ENCODE measurements around the gene REPS2. TPM values are rescaled to one million over a fixed set of nuclear protein-coding genes. Genes with fewer than 3 reads are reported as not detected.

REPS2 gene
- total and polyA plus RNA-seq, 5 donors from 2014 or later, result 0.05 to 0.74 (median 0.52) TPM; not detected in 2

DNA sequence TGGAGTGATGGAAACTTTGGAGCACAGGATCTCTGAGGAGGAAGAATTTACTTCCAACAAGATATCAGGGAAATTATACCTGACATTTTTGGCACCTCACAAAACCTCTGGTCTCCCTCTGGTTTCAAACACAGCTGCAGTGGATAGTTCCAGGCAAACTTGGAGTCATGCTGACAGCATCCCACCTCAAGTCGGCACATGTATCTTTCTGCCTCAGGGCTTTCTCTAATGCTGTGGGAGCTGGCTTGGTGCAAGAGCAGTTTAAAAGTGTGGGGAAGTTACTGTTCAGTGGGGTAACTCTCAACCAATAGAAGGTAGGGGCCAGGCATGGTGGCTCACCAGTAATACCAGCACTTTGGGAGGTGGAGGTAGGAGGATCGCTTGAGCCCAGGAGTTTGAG lies 221.5 kb downstream of the REPS2 start:
- Mint-ChIP-seq H3K27ac (no peak overlapping the region), H3K36me3 (no peaks in the 10 kb centered on the region), H3K4me1 (no peaks in the 10 kb centered on the region), H3K4me3 (no peak overlapping the region), H3K27me3 (no peaks in the 10 kb centered on the region), H3K9me3 (peaks cover 0 to 13% (median 6%) of the 10 kb centered on the region in 7 donors)
- no peak for DNase-seq
- no peaks in the 10 kb centered on the region for H3K36me3 ChIP-seq (ENCODE audit: control insufficient read depth, insufficient read depth, low read length)
- no peak overlapping the region for H3K27ac ChIP-seq (ENCODE audit: insufficient read depth, low read length, poor library complexity, severe bottlenecking)
- H3K4me3 ChIP-seq (ENCODE audit: low read depth, low read length), result no peak overlapping the region
- no peaks in the 10 kb centered on the region for H3K27me3 ChIP-seq (ENCODE audit: control insufficient read depth, insufficient read depth, low read length)
- H3K9me3 ChIP-seq (ENCODE audit: control insufficient read depth in 2 of 2, low read length in 2 of 2), result peaks cover 4 to 5% of the 10 kb centered on the region in 2 experiments
- H3K4me1 ChIP-seq (ENCODE audit: control insufficient read depth, insufficient read depth, low read length, poor library complexity, severe bottlenecking), result no peaks in the 10 kb centered on the region
- no peak for ATAC-seq (ENCODE audit: low read depth in 2 of 2)

DNA sequence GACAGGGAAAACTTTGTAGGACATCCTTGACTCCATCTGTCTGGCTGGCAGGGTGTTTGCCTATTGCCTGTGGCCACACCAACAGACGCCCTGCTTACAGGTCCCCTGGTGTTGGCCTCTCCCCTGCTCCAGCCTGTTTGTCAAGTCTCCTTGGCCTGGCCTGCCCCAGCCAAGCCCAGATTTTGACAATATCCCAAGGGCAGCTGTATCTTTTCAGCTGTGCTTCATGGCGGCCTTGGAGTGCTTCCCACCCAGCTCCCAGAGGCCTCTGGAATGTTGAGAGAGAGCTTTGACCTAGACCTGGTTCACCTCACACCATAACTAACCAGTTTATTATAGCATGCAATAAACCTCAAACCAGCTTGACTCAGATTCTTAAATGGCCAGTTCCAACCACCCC lies 224.5 kb downstream of the REPS2 start:
- Mint-ChIP-seq H3K4me1 (no peaks in the 10 kb centered on the region), H3K36me3 (no peaks in the 10 kb centered on the region), H3K27ac (no peak overlapping the region), H3K9me3 (peaks cover 0 to 3% (median 0%) of the 10 kb centered on the region in 7 donors), H3K27me3 (no peaks in the 10 kb centered on the region), H3K4me3 (no peak overlapping the region)
- Histone ChIP-seq H3K9me3 (ENCODE audit: control insufficient read depth in 2 of 2, low read length in 2 of 2) (no peaks in the 10 kb centered on the region), H3K27ac (ENCODE audit: insufficient read depth, low read length, poor library complexity, severe bottlenecking) (no peak overlapping the region), H3K36me3 (ENCODE audit: control insufficient read depth, insufficient read depth, low read length) (no peaks in the 10 kb centered on the region), H3K4me3 (ENCODE audit: low read depth, low read length) (no peak overlapping the region), H3K27me3 (ENCODE audit: control insufficient read depth, insufficient read depth, low read length) (no peaks in the 10 kb centered on the region), H3K4me1 (ENCODE audit: control insufficient read depth, insufficient read depth, low read length, poor library complexity, severe bottlenecking) (no peaks in the 10 kb centered on the region)
- DNase-seq (no peak), ATAC-seq (ENCODE audit: low read depth in 2 of 2) (no peak)

DNA sequence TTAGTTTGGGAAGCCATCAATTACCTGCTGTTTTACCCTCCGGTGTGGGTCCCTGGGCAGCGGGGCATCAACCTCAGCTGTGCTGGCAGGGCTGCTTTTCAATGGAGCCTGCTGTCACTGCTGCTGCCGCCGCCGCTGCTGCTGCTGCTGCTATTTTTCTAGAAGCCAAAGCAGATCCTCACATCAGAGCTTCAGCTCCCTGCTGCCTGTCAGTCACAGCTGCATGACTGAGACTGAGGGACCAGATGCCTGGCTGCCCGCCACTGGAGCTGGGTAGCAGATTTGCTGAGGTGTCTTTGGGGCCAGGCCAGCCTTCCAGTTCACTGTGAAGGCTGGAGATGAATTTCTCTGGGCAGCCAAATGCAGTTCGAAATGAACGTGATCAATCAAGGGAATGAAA lies 228.2 kb downstream of the REPS2 start:
- H3K4me1 Mint-ChIP-seq, result no peaks in the 10 kb centered on the region
- no peak for DNase-seq
- no peak for ATAC-seq (ENCODE audit: low read depth in 2 of 2)
- H3K9me3 ChIP-seq (ENCODE audit: control insufficient read depth in 2 of 2, low read length in 2 of 2), result no peaks in the 10 kb centered on the region
- H3K4me1 ChIP-seq (ENCODE audit: control insufficient read depth, insufficient read depth, low read length, poor library complexity, severe bottlenecking), result no peaks in the 10 kb centered on the region
- no peaks in the 10 kb centered on the region for H3K27me3 Mint-ChIP-seq
- no peaks in the 10 kb centered on the region for H3K36me3 Mint-ChIP-seq
- no peaks in the 10 kb centered on the region for H3K36me3 ChIP-seq (ENCODE audit: control insufficient read depth, insufficient read depth, low read length)
- no peaks in the 10 kb centered on the region for H3K27me3 ChIP-seq (ENCODE audit: control insufficient read depth, insufficient read depth, low read length)
- H3K4me3 Mint-ChIP-seq, result no peak overlapping the region
- no peak overlapping the region for H3K27ac ChIP-seq (ENCODE audit: insufficient read depth, low read length, poor library complexity, severe bottlenecking)
- H3K27ac Mint-ChIP-seq, result no peak overlapping the region
- H3K4me3 ChIP-seq (ENCODE audit: low read depth, low read length), result no peak overlapping the region
- peaks cover 0 to 2% (median 0%) of the 10 kb centered on the region in 7 donors for H3K9me3 Mint-ChIP-seq

DNA sequence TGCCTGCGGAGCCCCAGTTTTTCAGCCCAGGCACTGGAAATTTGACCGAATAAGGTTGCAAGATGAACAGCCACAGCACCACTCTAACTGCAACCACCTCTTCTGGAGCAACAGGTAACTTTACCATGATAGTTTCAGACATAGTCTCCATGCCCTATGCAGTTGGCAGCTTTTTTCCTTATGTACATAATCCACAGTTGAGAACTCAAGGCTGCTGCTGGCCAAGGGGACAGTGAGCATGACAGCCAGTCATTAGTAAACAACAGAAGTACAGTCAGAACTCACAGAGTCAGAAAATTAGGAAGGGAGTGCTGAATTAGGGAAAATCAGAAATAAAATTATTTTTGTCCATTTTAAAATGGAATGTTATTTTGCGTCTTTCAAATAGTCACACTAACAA lies 235.9 kb downstream of the REPS2 start:
- DNase-seq, result no peak
- H3K4me3 ChIP-seq (ENCODE audit: low read depth, low read length), result no peak overlapping the region
- no peaks in the 10 kb centered on the region for H3K9me3 ChIP-seq (ENCODE audit: control insufficient read depth in 2 of 2, low read length in 2 of 2)
- H3K27ac ChIP-seq (ENCODE audit: insufficient read depth, low read length, poor library complexity, severe bottlenecking), result no peak overlapping the region
- no peaks in the 10 kb centered on the region for H3K4me1 ChIP-seq (ENCODE audit: control insufficient read depth, insufficient read depth, low read length, poor library complexity, severe bottlenecking)
- no peaks in the 10 kb centered on the region for H3K27me3 ChIP-seq (ENCODE audit: control insufficient read depth, insufficient read depth, low read length)
- no peak for ATAC-seq (ENCODE audit: low read depth in 2 of 2)
- no peaks in the 10 kb centered on the region for H3K36me3 ChIP-seq (ENCODE audit: control insufficient read depth, insufficient read depth, low read length)
- Mint-ChIP-seq H3K36me3 (no peaks in the 10 kb centered on the region), H3K27me3 (no peaks in the 10 kb centered on the region), H3K4me1 (no peaks in the 10 kb centered on the region), H3K4me3 (no peak overlapping the region), H3K9me3 (peaks cover 0 to 3% (median 0%) of the 10 kb centered on the region in 7 donors), H3K27ac (no peak overlapping the region)

- H3K4me3 ChIP-seq (ENCODE audit: low read depth, low read length), result no peak overlapping the region
- Mint-ChIP-seq H3K9me3 (peaks cover 0 to 3% (median 0%) of the 10 kb centered on the region in 7 donors), H3K27me3 (no peaks in the 10 kb centered on the region), H3K4me1 (no peaks in the 10 kb centered on the region), H3K36me3 (no peaks in the 10 kb centered on the region), H3K4me3 (no peak overlapping the region), H3K27ac (peak overlapping the region in 1 of 3 donors; percentile 38)
- no peak overlapping the region for H3K27ac ChIP-seq (ENCODE audit: insufficient read depth, low read length, poor library complexity, severe bottlenecking)
- ATAC-seq (ENCODE audit: low read depth in 2 of 2) (no peak), DNase-seq (no peak)
- H3K36me3 ChIP-seq (ENCODE audit: control insufficient read depth, insufficient read depth, low read length), result no peaks in the 10 kb centered on the region
- H3K27me3 ChIP-seq (ENCODE audit: control insufficient read depth, insufficient read depth, low read length), result no peaks in the 10 kb centered on the region
- H3K9me3 ChIP-seq (ENCODE audit: control insufficient read depth in 2 of 2, low read length in 2 of 2), result no peaks in the 10 kb centered on the region
- H3K4me1 ChIP-seq (ENCODE audit: control insufficient read depth, insufficient read depth, low read length, poor library complexity, severe bottlenecking), result no peaks in the 10 kb centered on the region
Observed at GRCh38 chrX:17183566-17183965, 237.1 kb downstream of the REPS2 start.

DNA sequence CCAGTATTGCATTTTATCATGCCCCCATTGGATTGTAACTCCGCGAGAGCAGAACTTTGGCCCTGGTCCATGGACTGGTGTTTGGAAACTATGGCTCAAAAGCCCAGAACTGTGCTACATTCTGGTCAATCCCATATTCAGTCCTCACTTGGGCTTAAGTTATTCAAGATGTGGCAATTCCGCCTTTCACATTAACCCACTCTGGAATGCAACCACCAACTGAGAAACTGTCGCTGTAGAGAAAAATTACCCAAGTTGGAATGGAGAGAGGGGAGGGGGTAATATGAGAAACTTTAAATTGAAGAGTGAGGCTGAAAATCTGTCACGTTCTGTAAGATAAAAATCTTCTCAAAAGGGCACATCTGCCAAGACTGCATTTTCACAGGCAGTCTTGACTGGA lies 239.0 kb downstream of the REPS2 start:
- Mint-ChIP-seq H3K27me3 (no peaks in the 10 kb centered on the region), H3K36me3 (no peaks in the 10 kb centered on the region), H3K27ac (no peak overlapping the region), H3K4me3 (no peak overlapping the region), H3K9me3 (peaks cover 0 to 5% (median 0%) of the 10 kb centered on the region in 7 donors), H3K4me1 (no peaks in the 10 kb centered on the region)
- DNase-seq (no peak), ATAC-seq (ENCODE audit: low read depth in 2 of 2) (no peak)
- no peaks in the 10 kb centered on the region for H3K27me3 ChIP-seq (ENCODE audit: control insufficient read depth, insufficient read depth, low read length)
- H3K9me3 ChIP-seq (ENCODE audit: control insufficient read depth in 2 of 2, low read length in 2 of 2), result no peaks in the 10 kb centered on the region
- no peak overlapping the region for H3K27ac ChIP-seq (ENCODE audit: insufficient read depth, low read length, poor library complexity, severe bottlenecking)
- no peaks in the 10 kb centered on the region for H3K4me1 ChIP-seq (ENCODE audit: control insufficient read depth, insufficient read depth, low read length, poor library complexity, severe bottlenecking)
- no peaks in the 10 kb centered on the region for H3K36me3 ChIP-seq (ENCODE audit: control insufficient read depth, insufficient read depth, low read length)
- H3K4me3 ChIP-seq (ENCODE audit: low read depth, low read length), result no peak overlapping the region

- ATAC-seq (ENCODE audit: low read depth in 2 of 2) (no peak), DNase-seq (no peak)
- Histone ChIP-seq H3K9me3 (ENCODE audit: control insufficient read depth in 2 of 2, low read length in 2 of 2) (no peaks in the 10 kb centered on the region), H3K36me3 (ENCODE audit: control insufficient read depth, insufficient read depth, low read length) (no peaks in the 10 kb centered on the region), H3K4me3 (ENCODE audit: low read depth, low read length) (no peak overlapping the region), H3K4me1 (ENCODE audit: control insufficient read depth, insufficient read depth, low read length, poor library complexity, severe bottlenecking) (no peaks in the 10 kb centered on the region), H3K27me3 (ENCODE audit: control insufficient read depth, insufficient read depth, low read length) (no peaks in the 10 kb centered on the region), H3K27ac (ENCODE audit: insufficient read depth, low read length, poor library complexity, severe bottlenecking) (no peak overlapping the region)
- Mint-ChIP-seq H3K27ac (no peak overlapping the region), H3K27me3 (no peaks in the 10 kb centered on the region), H3K4me1 (no peaks in the 10 kb centered on the region), H3K36me3 (no peaks in the 10 kb centered on the region), H3K9me3 (peaks cover 0 to 5% (median 0%) of the 10 kb centered on the region in 7 donors), H3K4me3 (no peak overlapping the region)
Observed at GRCh38 chrX:17187136-17187756, 240.8 kb downstream of the REPS2 start.

- H3K27me3 ChIP-seq (ENCODE audit: control insufficient read depth, insufficient read depth, low read length), result no peaks in the 10 kb centered on the region
- H3K4me1 ChIP-seq (ENCODE audit: control insufficient read depth, insufficient read depth, low read length, poor library complexity, severe bottlenecking), result no peaks in the 10 kb centered on the region
- Mint-ChIP-seq H3K36me3 (no peaks in the 10 kb centered on the region), H3K9me3 (peaks cover 0 to 6% (median 0%) of the 10 kb centered on the region in 7 donors), H3K4me1 (no peaks in the 10 kb centered on the region), H3K27ac (no peak overlapping the region), H3K4me3 (no peak overlapping the region), H3K27me3 (no peaks in the 10 kb centered on the region)
- DNase-seq (no peak), ATAC-seq (ENCODE audit: low read depth in 2 of 2) (no peak)
- H3K9me3 ChIP-seq (ENCODE audit: control insufficient read depth in 2 of 2, low read length in 2 of 2), result no peaks in the 10 kb centered on the region
- H3K4me3 ChIP-seq (ENCODE audit: low read depth, low read length), result no peak overlapping the region
- H3K27ac ChIP-seq (ENCODE audit: insufficient read depth, low read length, poor library complexity, severe bottlenecking), result no peak overlapping the region
- H3K36me3 ChIP-seq (ENCODE audit: control insufficient read depth, insufficient read depth, low read length), result no peaks in the 10 kb centered on the region
Observed at GRCh38 chrX:17192106-17192505, 245.6 kb downstream of the REPS2 start.

Data from CD4-positive, CD25-positive, alpha-beta regulatory T cell (primary cell).